GM10266 (cell line): ENCODE measurements around the gene ACKR2.

Experiments
- DNase-seq: peaks from one replicate; pipeline ENCODE4 v3.0.0; 2012; ENCODE audit errors: extremely low spot score
- TF ChIP-seq, protein P1 (sequence below): IDR thresholded peaks from 2 replicates; pipeline ENCODE4 v1.5.1; 2012; ENCODE audit warnings: mild to moderate bottlenecking, low read depth; ENCODE audit not compliant: control insufficient read depth, insufficient read depth; ENCODE audit errors: missing control alignments

ACKR2 gene

DNA sequence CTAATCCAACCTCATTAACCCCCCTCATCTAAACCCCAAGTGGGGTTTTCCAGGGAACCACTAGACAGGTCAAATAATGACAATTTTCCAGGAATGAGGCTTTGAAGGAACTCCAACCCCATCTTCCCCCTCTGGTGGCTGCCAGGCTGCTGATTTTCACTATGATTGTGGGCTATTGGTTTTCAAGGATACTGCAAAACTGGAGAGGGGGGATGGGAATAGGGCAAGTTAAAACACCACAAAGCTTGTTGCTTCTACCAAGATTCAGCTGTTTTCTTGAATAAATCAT is 86.3 kb downstream of the ACKR2 start:
- TF ChIP-seq, protein P1, sequence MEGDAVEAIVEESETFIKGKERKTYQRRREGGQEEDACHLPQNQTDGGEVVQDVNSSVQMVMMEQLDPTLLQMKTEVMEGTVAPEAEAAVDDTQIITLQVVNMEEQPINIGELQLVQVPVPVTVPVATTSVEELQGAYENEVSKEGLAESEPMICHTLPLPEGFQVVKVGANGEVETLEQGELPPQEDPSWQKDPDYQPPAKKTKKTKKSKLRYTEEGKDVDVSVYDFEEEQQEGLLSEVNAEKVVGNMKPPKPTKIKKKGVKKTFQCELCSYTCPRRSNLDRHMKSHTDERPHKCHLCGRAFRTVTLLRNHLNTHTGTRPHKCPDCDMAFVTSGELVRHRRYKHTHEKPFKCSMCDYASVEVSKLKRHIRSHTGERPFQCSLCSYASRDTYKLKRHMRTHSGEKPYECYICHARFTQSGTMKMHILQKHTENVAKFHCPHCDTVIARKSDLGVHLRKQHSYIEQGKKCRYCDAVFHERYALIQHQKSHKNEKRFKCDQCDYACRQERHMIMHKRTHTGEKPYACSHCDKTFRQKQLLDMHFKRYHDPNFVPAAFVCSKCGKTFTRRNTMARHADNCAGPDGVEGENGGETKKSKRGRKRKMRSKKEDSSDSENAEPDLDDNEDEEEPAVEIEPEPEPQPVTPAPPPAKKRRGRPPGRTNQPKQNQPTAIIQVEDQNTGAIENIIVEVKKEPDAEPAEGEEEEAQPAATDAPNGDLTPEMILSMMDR: no peak
- DNase-seq: no peak

DNA sequence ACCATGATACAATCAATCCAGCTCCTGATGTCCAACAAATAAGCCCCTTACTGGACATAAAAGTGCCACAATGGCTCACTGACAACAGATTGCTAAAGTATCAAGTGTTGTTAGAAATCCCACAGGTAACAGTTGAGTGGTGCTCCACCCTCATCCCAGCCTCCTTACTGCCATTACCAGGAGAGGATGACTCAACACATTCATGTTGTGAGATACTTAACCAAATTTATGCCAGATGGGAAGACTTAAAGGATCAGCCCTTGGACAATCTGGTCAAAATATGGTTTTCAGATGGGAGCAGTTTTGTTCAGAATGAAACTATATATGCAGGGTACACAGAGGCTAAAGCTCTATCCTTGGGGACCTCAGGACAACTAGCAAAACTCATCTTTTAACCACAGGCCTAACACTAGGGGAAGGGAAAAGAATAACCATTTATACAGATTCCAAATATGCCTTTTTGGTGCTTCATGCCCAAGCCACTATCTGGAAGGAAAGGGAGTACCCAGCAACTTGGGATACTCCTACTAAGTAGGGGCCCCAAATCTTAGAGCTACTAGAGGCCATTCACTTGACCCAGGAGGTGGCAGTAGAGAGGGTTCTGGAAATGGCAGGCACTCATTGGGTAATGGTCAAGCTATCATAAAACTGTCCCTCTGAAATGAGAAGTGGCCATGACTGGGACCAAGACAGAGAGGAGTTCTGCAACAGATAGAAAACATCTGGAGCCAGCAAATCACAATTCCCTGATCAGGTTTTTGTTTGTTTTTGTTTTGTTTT is 89.8 kb downstream of the ACKR2 start:
- TF ChIP-seq, protein P1: no peak
- no peak for DNase-seq

DNA sequence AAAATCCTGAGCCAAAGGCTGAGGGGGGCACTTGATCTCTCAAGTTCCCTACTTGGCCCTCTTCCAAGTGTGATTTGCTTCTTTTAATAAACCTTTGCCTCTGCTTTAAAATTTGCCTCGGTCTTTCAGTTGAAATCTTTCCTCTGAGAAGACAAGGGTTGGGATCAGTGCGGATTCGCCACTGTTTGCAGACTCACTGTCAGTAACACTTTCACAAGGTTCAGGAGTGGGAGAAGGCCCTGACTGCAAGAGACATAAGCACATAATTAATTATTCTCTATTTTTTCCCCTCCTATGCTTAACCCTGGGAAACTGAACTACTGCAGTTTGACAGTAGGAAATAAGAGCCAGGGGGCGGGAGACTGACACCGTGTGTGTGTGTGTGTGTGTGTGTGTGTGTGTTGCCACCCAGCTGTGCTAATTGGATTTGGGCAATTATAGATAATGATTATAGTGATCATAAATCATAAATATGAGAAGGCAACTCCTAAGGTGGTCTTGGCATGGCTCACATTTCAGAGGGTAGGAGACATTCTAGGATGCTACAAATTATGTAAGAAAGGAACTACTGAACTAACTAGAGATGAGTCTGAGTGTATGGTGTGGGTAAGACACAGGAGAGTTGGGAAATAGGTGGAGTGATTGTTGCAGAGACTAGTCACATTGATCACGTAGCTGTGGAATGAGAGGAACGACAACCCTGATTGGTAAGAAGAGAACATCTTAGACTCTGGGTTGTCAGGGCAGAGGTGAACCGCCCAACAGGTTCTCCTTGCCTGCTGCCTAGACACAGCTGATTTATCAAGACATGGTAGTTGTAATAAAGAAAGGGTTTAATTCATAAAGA is 91.2 kb downstream of the ACKR2 start:
- no peak for DNase-seq
- TF ChIP-seq, protein P1: no peak

DNA sequence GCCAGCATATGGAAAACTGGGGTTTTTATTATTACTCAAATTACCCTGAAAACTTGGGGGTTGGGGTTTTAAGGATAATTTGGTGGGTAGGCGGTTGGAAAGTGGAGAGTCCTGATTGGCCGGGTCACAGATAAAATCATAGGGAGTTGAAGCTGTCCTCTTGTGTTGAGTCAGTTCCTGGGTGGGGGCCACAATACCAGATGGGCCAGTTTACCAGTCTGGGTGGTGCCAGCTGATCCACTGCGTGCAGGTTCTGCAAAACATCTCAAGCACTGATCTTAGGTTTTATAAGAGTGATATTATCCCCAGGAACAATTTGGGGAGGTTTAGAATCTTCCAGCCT is 91.8 kb downstream of the ACKR2 start:
- TF ChIP-seq, protein P1: no peak
- DNase-seq: no peak

DNA sequence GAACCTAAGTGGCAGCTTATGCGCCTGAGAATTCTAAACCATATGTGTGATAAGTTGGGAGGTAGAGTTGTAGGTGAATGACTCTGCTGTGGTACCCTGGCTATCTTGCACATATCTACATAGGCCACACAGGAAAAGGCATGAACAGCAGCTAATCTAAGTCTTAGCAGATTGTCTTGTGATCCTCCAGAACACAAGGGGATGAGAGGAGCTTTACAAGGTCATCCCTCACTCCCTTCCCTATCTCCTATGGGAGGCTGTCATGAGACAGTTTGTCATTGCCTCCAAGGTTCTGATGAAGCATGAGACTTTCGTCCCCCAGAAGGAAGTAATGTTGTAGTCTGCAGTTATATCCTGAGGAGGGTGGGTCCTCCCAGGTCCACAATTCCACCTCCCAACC is 93.0 kb downstream of the ACKR2 start:
- TF ChIP-seq, protein P1: no peak
- DNase-seq: no peak

DNA sequence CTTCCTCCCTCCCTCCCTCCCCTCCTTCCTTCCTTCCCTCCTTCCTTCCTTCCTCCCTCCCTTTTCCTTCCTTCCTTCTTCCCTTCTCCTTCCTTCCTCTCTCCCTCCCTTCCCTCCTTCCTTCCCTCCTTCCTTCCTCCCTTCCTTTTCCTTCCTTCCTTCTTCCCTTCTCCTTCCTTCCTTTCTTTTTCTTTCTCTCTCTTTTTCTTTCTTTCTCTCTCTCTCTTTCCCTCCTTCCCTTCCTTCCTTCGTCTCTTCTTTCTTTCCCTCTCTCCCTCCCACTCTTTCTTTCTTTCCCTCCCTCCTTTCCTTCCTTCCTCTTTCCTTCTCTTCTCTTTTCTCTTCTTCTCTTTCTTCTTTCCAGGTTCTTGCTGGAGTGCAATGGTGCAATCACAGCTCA is 94.8 kb downstream of the ACKR2 start:
- TF ChIP-seq, protein P1: no peak
- no peak for DNase-seq

DNA sequence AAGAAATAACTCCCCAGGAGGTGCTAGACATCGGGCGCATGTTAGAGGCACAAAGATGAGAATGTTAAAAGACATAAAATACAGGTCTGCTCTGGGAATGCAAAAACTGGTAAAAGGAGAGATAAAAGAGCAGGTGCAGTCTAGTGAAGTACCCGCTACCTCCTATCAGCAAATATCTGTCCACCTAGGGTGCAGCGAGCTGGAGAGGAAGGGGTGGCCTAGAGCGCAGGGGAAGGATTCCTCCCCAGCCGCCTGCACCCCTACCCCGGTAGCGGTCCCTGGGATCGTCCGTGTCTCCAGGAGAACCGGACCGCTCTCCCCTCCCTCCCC is 96.5 kb downstream of the ACKR2 start:
- TF ChIP-seq, protein P1: no peak
- DNase-seq: no peak
